GM12892 (cell line): ENCODE results near the gene TGFA.

Experiments used
- POLR2A ChIP-seq: IDR thresholded peaks from 2 replicates; pipeline ENCODE4 v1.6.1; 2011; ENCODE audit warnings: low read depth, low read length, control low read depth
- POLR2AphosphoS5 ChIP-seq: IDR thresholded peaks from 2 replicates; pipeline ENCODE4 v1.6.1; 2011; ENCODE audit warnings: low read depth, low read length, control low read depth

- TF ChIP-seq POLR2AphosphoS5 (no peak), POLR2A (no peak)
These were observed 81.3 kb downstream of the TGFA start for GRCh38 chr2:70472221-70472890.
